ENCODE measurements around the gene VSTM2B.

VSTM2B gene

GRCh38 chr19:29566496-29567054 is 40.8 kb downstream of the VSTM2B start:
- DNase-seq (ENCODE audit: low read depth): no peak

DNA sequence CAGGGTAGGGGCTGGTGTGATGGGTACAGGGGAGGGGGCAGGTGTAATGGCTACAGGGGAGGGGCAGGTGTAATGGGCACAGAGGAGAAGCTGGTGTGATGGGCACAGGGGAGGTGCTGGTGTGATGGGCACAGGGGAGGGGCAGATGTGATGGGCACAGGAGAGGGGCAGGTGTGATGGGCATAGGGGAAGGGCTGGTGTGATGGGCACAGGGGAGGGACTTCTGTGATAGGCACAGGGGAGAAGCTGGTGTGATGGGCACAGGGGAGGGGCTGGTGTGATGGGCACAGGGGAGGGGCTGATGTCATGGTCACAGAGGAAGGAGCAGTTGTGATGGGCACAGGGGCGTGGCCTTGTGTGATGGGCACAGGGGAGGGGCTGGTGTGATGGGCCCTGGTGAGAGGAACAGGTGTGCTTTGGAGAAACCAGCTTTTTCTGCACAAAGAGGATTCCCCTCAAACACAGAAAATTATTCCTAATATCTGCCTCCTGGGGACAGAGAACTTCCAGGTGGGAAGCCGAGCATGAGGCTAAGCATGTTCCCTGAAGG is 41.6 kb downstream of the VSTM2B start:
- no peak for DNase-seq (ENCODE audit: low read depth)

DNA sequence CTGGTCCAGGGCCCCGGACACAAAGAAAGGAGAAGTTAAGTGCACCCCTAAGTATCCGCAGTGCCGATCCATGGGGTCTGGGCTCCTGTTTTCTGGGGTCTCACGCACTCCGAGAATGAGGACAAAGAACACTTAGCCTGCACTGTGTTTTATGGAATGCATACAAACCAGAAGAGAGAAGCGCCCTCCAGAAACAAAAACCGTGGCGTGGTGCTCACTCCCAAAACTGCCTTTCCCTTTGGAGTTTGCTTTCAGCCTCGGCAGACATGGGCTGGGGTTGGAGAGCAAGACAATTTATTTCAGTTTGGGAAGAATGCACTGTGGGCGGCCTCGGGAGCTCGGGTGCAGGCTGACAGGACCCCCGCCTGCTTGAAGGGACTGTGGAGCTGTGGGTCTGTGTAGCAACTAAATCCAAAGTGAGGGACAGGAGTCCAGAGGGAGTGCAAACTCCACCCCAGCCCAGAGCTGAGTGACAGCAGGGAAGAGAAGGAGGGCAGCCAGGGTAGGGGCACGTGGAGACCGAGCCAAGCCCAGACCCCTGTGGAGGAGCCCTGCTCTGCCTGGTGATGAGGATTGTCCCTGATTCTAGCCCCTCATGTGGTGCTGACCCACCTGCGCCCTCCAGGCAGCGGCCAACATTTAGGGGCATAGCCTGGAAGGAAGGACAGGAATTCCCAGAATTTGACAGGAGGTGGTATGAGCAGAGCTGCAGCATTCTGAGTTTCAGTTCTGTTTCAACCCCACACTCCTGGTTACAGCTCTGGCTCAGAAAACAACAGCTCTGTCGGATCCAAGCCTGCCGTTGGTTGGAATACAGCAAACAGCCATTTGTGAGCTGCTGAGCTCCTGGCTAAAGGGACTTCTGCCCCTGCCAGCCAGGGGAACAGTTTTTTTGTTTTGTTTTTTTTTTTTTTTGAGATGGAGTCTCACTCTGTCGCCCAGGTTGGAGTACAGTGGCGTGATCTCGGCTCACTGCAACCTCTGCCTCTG is 42.5 kb downstream of the VSTM2B start:
- no peak for DNase-seq (ENCODE audit: low read depth)

- DNase-seq (ENCODE audit: low read depth): no peak
Measured at GRCh38 chr19:29569038-29569911, 43.5 kb downstream of the VSTM2B start.

DNA sequence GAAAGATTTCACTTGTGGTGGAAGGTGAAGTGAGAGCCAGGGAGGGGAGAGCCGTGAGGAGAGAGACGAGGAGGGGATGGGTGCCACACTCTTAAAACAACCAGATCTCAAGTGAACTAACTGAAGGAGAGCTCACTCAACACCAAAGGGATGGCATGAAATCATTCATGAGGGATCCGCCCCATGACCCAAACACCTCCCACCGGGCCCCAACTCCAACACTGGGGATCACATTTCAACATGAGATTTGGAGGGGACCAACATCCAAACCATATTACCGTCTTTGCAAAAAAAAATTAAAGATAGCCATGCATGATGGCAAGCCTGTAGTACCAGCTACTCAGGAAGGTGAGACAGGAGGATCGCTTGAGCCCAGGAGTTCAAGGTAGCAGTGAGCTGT is 45.4 kb downstream of the VSTM2B start:
- DNase-seq (ENCODE audit: low read depth): no peak

DNA sequence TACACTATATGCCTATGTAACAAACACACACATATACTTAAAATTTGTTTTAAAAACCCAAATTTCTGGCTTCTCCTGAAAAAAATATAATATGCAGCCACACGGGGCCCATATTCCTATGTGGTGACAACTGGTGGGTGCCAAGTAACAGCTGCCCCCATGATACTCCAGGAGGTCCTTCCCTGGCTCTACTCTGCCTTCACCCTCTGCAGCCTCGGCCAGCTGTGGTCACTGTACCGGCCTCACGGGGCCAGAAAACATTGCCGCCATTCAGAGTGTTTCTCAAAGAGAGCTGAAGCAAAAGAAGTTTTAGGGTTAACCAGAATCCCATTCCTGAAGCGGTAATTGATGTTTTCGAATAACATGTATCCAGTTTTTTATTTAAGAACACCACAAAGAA is 47.7 kb downstream of the VSTM2B start:
- DNase-seq (ENCODE audit: low read depth): no peak

GRCh38 chr19:29574510-29574909 is 48.7 kb downstream of the VSTM2B start:
- no peak for DNase-seq (ENCODE audit: low read depth)

DNA sequence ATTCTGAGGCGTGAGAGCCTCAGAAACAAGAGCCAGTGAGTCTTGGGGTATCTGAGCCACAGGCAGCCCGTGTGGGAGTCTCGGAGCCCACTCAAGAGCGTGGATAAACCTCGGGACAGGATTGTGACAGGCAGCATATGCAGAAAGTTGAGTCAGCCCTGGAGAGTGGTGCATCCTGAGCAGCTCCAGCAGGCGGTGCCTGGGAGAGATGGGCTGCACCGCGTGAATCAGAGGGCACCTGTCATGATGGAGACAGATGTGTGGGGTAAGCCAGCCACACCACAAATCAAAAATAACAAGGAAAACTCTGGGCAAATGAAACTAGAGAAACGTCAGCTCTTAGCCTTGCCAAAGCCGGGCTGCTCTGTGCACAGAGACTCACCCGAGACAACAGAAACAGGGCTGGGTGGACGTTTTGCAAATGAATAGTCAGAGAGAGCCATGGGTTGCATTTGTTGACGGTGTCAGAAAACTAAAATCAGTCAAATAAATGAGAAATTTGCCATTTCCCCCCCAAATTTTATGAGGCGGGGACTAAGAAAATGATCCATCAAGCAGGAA is 50.3 kb downstream of the VSTM2B start:
- peak; percentile 31 for DNase-seq (ENCODE audit: low read depth)

DNA sequence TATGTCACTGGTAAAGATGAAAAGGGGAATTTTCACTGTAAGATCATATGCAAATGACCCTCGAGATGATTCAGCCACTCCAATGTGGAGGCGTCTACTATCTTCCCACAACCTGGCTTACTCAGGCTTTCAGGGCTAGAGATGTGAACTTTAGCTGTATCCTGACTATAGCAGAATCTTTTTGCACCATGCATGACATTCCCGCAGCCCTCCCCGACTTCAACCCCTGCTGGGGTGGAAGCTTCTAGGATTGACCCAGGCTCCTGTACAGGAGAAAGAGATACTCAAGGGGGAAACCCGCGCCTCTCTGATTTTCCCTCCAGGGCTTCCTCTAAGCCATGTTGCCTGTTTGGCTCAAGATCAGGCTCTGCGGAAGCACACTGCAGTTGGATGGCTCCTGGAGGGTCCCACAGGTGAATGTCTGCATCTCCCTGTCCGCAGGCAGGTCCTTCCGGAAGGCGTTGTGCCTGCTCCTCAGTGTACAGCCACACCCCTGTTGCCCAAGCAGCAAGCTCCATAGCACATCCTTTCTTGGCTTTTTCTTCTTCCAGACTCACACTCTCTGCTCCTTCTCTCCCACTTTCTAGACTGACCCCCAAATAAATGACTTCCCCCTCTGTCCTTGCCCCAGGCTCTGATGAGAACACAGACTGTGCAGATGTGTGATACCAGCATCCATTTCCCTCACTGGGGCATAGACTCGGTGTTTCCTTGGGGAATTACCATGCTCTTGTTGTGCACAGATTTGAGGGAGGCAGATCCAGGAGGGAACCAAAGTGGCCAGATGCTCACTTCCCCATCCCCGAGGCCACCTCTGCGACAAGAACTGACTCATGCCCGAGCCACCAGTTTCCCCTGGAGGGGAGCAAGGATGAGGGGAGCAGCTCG is 51.2 kb downstream of the VSTM2B start:
- DNase-seq (ENCODE audit: low read depth): peak; percentile 8

GRCh38 chr19:29577649-29577963 is 51.8 kb downstream of the VSTM2B start:
- DNase-seq (ENCODE audit: low read depth): no peak

GRCh38 chr19:29578349-29578748 is 52.6 kb downstream of the VSTM2B start:
- DNase-seq (ENCODE audit: low read depth): no peak

DNA sequence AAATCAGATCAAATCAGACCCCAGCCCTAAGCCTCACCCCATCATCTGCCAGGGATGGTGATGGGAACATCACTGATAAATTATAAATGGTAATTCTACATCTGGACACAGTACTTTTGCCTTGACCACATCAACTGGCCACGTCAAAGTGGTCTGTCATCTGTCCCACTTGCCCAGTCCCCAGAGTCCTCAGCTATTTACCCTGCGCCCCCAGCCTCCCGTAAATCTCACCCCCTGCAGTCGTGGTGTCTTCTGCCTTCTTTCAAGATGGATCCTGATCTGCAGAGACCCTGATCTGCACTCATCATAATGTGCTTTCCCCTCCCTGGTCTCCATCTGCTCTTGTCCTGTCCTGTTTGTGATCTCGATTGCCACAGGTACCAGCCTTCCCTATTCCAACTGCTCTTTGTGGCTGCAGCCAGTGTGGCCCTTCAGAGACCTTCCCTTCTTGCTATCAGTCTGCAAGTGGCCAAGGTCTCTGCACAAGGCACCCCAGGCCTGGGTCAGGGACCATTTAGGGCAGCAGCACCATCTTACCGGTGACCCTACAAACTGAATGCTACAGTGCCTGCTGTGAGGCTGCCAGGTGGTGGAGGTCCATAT is 53.6 kb downstream of the VSTM2B start:
- no peak for DNase-seq (ENCODE audit: low read depth)

- no peak for DNase-seq (ENCODE audit: low read depth)
Measured at GRCh38 chr19:29581398-29581797, 55.6 kb downstream of the VSTM2B start.

GRCh38 chr19:29583196-29583999 is 57.6 kb downstream of the VSTM2B start:
- DNase-seq (ENCODE audit: low read depth): no peak

- DNase-seq (ENCODE audit: low read depth): no peak
Measured at GRCh38 chr19:29586401-29586800, 60.6 kb downstream of the VSTM2B start.

GRCh38 chr19:29587059-29587458 is 61.3 kb downstream of the VSTM2B start:
- DNase-seq (ENCODE audit: low read depth): no peak

- DNase-seq (ENCODE audit: low read depth): no peak
Measured at GRCh38 chr19:29587518-29587986, 61.8 kb downstream of the VSTM2B start.

DNA sequence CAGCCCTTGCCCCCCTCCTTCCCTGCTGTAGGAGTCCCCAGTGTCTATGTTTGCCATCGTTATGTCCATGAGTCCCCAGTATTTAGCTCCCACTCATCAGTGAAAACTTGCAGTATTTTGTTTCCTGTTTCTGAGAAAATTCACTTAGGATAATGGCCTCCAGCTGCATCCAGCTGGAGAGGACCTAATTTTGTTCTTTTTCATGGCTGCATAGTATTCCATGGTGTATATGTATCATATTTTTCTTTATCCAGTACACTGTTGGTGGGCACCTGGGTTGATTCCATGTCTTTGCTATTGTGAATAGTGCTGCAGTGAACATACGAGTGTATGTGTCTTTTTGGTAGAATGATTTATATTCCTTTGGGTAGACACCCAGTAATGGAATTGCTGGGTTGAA is 62.3 kb downstream of the VSTM2B start:
- DNase-seq (ENCODE audit: low read depth): no peak

- DNase-seq (ENCODE audit: low read depth): no peak
Measured at GRCh38 chr19:29590278-29590677, 64.5 kb downstream of the VSTM2B start.

DNA sequence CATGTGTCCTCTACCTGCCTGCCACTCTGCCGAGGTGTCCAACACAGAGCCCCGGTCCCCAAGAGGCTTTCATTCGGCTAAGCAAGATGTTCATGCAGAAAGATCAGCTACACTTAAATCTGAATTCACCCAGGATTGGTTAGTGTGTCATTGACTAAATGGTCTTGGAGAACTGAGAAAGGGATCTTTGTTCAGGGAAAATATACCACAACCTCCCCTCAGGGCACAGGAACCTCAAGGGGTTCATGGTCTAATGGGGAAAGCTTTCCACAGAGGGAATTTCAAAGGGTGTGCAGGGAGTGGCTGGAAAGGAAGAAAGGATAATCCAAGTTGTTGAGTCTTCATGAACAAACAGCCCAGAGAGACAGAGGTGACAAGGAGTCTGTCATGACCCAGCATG is 65.9 kb downstream of the VSTM2B start:
- no peak for DNase-seq (ENCODE audit: low read depth)

Data from amniotic epithelial cell (primary cell).